ENCODE data around the gene LAMC1.

LAMC1 gene

DNA sequence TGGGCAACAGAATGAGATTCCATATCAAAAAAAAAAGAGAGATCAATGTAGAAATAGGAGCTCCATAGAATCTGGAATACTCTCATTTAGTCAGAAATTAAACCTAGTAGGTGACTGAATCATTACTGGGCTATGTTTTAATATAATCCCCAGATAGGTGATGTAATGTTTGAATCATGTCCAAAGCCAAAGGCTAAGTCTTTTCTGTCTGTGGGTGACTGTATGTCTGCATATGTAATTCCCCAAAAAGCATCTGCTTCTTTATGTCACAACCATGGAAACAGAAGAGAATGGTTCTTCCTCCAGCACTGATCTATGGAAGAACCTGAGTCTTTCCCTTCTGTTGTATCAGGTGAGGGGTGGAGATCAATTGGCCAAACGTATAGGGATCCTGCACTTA, 168.6 kb downstream of the LAMC1 start:
- no peak for DNase-seq (ENCODE audit: low read depth, low spot score)

DNA sequence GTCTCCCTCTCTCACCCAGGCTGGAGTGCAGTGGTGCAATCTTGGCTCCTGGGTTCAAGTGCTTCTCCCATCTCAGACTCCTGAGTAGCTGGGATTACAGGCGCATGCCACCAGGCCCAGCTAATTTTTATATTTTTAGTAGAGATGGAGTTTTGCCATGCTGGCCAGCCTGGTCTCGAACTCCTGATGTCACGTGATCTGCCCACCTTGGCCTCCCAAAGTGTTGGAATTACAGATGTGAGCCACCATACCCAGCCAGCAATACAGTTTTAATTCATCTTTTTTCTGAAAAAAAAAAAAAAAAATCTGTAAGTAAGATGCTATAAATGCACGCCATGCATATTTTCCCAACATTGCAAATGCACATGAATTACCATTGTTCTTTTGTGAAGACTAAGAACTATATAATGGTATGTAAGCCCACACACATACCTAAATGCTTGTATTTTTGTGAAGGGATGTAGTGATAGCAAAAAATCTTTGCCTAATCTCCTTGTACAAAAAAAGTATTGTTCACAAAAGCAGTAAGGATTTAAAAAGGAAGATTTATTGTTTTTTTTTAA, 170.8 kb downstream of the LAMC1 start:
- no peak for DNase-seq (ENCODE audit: low read depth, low spot score)

DNA sequence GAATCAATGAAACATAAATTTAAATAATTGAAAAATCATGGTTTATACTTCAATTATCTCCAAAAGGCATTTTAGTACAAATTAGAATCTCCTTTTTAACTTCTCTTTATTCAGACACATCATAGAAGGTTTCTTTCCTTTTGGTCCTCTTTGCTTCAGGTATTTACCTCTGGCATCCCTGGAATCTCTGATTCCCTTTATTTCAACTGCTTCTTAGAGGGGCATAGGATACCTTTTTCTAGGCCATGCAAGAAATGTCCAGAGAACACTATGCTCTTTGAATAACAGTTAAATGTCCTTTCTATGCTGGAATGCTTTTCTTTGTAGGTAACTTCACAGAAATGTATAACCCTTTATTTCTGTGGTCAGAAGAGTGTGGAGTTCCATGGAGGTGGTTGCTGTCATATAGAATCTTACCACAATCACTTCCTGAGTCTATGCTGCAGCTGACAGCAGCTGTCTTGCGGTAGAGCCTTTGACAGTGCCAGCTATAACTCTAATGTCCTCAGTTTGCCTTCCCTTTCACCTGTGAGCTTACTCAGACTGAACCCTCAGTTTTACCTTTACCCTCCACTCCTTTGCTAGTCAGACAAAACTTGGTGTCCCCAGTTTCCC, 171.4 kb downstream of the LAMC1 start:
- no peak for DNase-seq (ENCODE audit: low read depth, low spot score)

DNA sequence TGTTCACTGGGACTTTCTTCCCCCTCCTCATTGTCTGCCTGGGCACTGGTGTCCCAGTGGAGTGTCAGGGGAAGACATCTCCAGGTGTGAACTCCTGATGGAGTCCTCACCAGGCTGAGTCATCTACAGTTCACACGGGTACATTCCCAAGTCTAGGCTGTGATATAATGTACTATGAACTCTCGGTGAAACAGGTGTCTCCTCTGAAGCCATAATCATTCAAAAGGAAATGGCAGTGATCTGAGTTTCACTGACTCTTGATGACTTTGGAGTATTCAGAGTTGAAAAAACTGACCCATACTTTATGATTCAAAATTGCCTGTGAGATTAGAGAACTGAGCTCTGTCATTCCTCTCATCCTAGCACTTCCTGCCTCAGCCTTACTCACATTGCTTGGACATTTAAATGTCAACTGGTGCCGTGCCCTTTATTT, 171.9 kb downstream of the LAMC1 start:
- DNase-seq (ENCODE audit: low read depth, low spot score) = no peak
